ENCODE data around the gene ITGB7.

GRCh38 chr12:53171725-53172329 is 35.2 kb downstream of the ITGB7 start:
- TF ChIP-seq CTCF (IDR thresholded peaks at IDR 0.05) (no peak), POLR2A (IDR thresholded peaks at IDR 0.05) (no peak)
